Neutrophil (primary cell): ENCODE results near the gene BABAM2.

Source experiments
- H3K27ac ChIP-seq: fragments of 200-600 bp; sonication (generic); 2 replicates; pipeline ENCODE4 v1.5.1; 2016; ENCODE audit warnings: mild to moderate bottlenecking, moderate library complexity
- H3K27me3 ChIP-seq: fragments of 200-600 bp; sonication (generic); 2 replicates; pipeline ENCODE4 v1.6.0; 2016; ENCODE audit warnings: mild to moderate bottlenecking
- H3K36me3 ChIP-seq: fragments of 200-600 bp; sonication (generic); 2 replicates; pipeline ENCODE4 v1.5.1; 2017
- H3K4me1 ChIP-seq, 2 experiments: fragments of 200-600 bp in 1 of 2; sonication (generic) in 1 of 2; 1 replicate in 1 of 2; 2 replicates in 1 of 2; pipeline versions ENCODE4 v1.5.1 to v1.6.1; 2013 to 2016; ENCODE audit warnings: low read depth in 1 of 2, low read length in 1 of 2, mild to moderate bottlenecking in 1 of 2, moderate library complexity in 1 of 2; ENCODE audit not compliant: control insufficient read depth in 1 of 2, insufficient read depth in 1 of 2
- H3K4me3 ChIP-seq, 2 experiments: fragments of 200-600 bp in 1 of 2; sonication (generic) in 1 of 2; 1 replicate in 1 of 2; 2 replicates in 1 of 2; pipeline ENCODE4 v1.5.1; 2013 to 2016; ENCODE audit warnings: low read depth in 1 of 2, low read length in 1 of 2, mild to moderate bottlenecking in 1 of 2, moderate library complexity in 1 of 2
- H3K9me3 ChIP-seq: fragments of 200-600 bp; sonication (generic); 2 replicates; pipeline ENCODE4 v1.5.1; 2016
- TF ChIP-seq, protein P1 (sequence below): fragments of 200-600 bp; sonication (generic); IDR thresholded peaks from 2 replicates; pipeline ENCODE4 v1.5.1; 2016; ENCODE audit warnings: antibody characterized with exemption

Gene BABAM2

DNA sequence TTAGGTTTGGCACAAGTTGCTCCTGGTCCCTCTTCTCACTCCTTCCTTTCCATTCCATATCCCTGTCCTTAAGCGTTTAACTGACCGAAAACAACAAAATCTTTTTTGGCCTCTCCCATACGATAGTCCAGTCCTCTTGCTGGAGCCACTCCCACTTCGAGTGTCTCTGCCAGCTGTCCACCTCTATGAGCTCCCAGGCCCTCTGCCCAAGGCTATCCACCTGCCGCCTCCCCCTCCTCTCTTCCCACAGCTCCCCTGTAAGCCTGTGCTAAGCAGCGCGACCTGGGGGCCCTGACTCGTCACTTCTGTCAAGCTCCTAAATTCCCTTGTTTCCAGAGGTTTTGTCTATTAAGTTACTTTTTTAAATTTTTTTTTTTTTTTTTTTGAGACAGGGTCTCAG is 455.1 kb downstream of the BABAM2 start:
- Histone ChIP-seq H3K4me3 (no peak overlapping the region), H3K27ac (no peak overlapping the region), H3K36me3 (no peaks in the 10 kb centered on the region), H3K4me1 (peaks cover 12 to 14% of the 10 kb centered on the region in 2 experiments), H3K27me3 (no peaks in the 10 kb centered on the region), H3K9me3 (no peaks in the 10 kb centered on the region)
- TF ChIP-seq, protein P1, sequence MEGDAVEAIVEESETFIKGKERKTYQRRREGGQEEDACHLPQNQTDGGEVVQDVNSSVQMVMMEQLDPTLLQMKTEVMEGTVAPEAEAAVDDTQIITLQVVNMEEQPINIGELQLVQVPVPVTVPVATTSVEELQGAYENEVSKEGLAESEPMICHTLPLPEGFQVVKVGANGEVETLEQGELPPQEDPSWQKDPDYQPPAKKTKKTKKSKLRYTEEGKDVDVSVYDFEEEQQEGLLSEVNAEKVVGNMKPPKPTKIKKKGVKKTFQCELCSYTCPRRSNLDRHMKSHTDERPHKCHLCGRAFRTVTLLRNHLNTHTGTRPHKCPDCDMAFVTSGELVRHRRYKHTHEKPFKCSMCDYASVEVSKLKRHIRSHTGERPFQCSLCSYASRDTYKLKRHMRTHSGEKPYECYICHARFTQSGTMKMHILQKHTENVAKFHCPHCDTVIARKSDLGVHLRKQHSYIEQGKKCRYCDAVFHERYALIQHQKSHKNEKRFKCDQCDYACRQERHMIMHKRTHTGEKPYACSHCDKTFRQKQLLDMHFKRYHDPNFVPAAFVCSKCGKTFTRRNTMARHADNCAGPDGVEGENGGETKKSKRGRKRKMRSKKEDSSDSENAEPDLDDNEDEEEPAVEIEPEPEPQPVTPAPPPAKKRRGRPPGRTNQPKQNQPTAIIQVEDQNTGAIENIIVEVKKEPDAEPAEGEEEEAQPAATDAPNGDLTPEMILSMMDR = no peak

DNA sequence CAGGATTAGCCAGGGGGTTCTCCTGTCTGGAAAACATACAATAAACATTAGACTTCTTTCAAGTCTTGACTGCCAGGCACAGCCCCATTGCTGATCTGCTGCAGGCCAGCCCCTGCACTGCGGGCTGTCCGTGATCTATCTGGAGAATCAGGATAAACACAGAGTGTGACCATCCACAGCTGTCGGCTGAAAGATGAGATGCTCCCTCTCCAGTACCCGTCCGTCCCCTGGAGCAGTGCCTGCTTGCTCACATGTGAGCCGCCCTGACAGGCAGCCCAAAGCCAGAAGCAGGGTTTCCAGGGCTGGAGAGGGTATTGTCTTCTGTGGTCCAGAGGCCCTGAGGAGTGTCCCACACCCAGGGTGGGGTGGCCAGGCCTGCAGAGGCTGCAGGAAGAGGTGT is 456.1 kb downstream of the BABAM2 start:
- no peaks in the 10 kb centered on the region for H3K9me3 ChIP-seq
- TF ChIP-seq, protein P1 = no peak
- no peaks in the 10 kb centered on the region for H3K36me3 ChIP-seq
- no peak overlapping the region for H3K27ac ChIP-seq
- H3K27me3 ChIP-seq = no peaks in the 10 kb centered on the region
- no peak overlapping the region for H3K4me3 ChIP-seq
- H3K4me1 ChIP-seq = peaks cover 12 to 14% of the 10 kb centered on the region in 2 experiments

GRCh38 chr2:28347193-28347592 is 456.7 kb downstream of the BABAM2 start:
- Histone ChIP-seq H3K27ac (no peak overlapping the region), H3K4me3 (no peak overlapping the region), H3K27me3 (no peaks in the 10 kb centered on the region), H3K4me1 (peaks cover 12 to 14% of the 10 kb centered on the region in 2 experiments), H3K9me3 (no peaks in the 10 kb centered on the region), H3K36me3 (no peaks in the 10 kb centered on the region)
- TF ChIP-seq, protein P1 = no peak

DNA sequence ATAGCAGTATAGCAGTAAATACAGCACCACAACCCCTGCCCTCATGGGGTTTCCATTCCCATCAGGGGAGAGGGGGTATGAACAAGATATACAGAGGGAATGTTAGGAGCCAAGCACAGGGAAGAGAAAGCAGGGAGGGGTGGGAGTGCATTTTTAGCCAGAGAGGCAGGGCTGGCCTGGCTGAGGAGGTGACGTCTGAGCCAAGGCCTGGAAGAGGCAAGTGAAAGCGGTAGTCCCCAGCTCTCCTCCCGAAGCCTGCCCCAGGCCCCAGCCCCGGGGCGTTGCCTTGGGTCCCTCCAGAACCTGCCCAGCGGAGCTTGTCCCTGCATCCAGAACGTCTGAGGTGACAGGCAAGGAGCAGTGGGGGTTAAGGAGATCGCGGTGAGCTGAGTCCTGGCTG is 457.1 kb downstream of the BABAM2 start:
- Histone ChIP-seq H3K27ac (no peak overlapping the region), H3K4me3 (no peak overlapping the region), H3K9me3 (no peaks in the 10 kb centered on the region), H3K27me3 (no peaks in the 10 kb centered on the region), H3K4me1 (peaks cover 10% of the 10 kb centered on the region in 2 experiments), H3K36me3 (no peaks in the 10 kb centered on the region)
- TF ChIP-seq, protein P1 = no peak

DNA sequence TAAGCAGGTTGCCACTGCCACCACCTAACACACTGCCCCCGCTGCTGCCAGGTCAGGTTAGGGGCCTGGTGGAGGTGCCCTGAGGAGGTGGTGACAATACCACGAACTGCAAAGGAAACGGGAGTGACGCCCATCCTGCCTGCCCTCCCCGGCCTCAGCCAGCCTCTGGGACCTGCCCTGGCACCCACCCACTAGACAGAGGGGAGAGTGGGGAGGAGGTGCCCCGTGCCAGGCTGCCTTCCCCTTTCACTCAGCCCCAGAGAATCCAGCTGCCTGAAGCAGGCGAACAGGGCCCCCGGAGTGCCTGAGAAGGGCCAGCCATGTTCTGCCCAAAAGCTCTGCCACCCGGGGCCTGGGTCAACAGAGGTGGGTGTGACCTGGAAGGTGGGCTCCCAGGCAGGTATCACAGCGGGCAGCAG is 457.6 kb downstream of the BABAM2 start:
- no peak overlapping the region for H3K4me3 ChIP-seq
- H3K9me3 ChIP-seq = no peaks in the 10 kb centered on the region
- H3K27ac ChIP-seq = no peak overlapping the region
- H3K36me3 ChIP-seq = no peaks in the 10 kb centered on the region
- TF ChIP-seq, protein P1 = no peak
- H3K4me1 ChIP-seq = peaks cover 4 to 5% of the 10 kb centered on the region in 2 experiments
- no peaks in the 10 kb centered on the region for H3K27me3 ChIP-seq

DNA sequence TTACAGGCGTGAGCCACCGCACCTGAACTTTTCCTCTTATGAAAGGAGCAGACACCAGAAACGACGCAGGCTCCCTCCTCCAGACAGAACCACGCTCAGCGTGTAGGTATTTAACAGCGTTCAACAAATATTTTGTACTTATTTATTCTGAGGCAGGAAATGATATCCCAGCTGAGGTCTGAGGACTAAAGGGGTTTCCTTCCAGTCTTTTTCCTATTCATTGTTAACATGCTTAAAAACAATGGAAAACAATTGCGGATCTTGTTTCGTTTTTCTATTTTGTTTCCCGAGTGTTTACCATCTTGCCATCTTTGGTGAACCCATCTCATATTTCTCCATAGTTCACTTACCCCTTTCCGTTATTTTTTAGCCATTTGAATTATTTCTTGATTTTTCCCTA is 458.4 kb downstream of the BABAM2 start:
- H3K4me3 ChIP-seq = no peak overlapping the region
- H3K9me3 ChIP-seq = no peaks in the 10 kb centered on the region
- TF ChIP-seq, protein P1 = no peak
- no peaks in the 10 kb centered on the region for H3K36me3 ChIP-seq
- H3K27ac ChIP-seq = no peak overlapping the region
- H3K27me3 ChIP-seq = no peaks in the 10 kb centered on the region
- H3K4me1 ChIP-seq = no peaks in the 10 kb centered on the region
